GM19438 (cell line): ENCODE data around the gene CYP3A5.

Source experiments
- ATAC-seq: cut with Tn5 transposase; IDR thresholded peaks from one replicate; pipeline ENCODE4 v1.9.1; 2021; ENCODE audit warnings: low read depth; ENCODE audit not compliant: unreplicated experiment

CYP3A5 gene

GRCh38 chr7:99616359-99617191 lies 63.2 kb downstream of the CYP3A5 start, which contains the start of gene ZSCAN25:
ZSCAN25 (plus strand) TSS chr7:99616946; CDS start chr7:99619607, 2,661 bp downstream.
- peak; percentile 89 for ATAC-seq

- ATAC-seq = no peak
Measured at GRCh38 chr7:99615989-99616358, 63.8 kb downstream of the CYP3A5 start.

GRCh38 chr7:99614495-99614894 lies 65.3 kb downstream of the CYP3A5 start:
- ATAC-seq = no peak

- no peak for ATAC-seq
Measured at GRCh38 chr7:99607548-99607947, 72.2 kb downstream of the CYP3A5 start.

GRCh38 chr7:99606531-99606930 lies 73.3 kb downstream of the CYP3A5 start:
- ATAC-seq = no peak

GRCh38 chr7:99605527-99605926 lies 74.3 kb downstream of the CYP3A5 start:
- no peak for ATAC-seq

- ATAC-seq = no peak
Measured at GRCh38 chr7:99601656-99602310, 78.0 kb downstream of the CYP3A5 start.

GRCh38 chr7:99599836-99600235 lies 80.0 kb downstream of the CYP3A5 start:
- ATAC-seq = no peak
